SIG-M5 (cell line): ENCODE results near the gene AP2A1.

Experiments used
- DNase-seq: peaks from one replicate; lab custom pipeline; 2025; lab: John Stamatoyannopoulos, UW

Gene AP2A1

DNA sequence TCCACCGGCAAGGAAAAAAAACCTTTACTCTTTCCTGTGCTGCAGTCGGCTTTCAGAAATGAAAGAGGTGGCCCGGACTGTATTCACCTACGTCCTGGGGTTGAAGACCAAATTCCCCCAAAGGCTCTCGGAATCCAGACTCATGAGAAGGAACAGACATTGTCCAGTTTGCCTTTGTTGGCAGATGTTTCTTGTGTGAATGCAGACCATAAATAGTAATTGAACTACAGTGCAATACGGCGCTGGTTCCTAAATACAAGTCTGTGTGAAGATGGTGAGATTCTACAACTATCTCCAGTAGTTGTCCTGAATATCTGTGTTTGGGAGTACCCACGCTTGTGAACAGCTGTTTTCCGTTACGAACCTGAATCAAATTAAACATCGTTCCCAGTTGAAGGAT lies 72.9 kb downstream of the AP2A1 start:
- no peak for DNase-seq

DNA sequence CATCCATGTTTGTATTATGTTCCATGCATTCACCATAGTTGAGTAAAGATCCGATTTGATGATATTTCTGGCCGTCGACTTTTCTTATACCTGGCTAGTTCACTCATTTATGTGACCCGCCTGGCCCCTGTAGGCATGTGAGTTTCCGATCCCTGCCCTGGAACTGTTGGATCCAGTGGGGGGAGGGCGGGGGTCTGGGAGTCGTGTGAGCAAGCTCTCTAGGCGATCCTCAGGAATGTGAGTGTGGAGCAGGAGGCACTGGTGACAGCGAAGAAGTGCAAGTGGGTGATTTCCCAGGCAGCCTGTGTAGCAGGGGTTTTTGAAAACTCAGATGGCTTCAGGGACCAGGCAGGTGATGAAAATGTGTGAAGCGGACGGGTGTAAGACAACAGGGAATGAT lies 73.5 kb downstream of the AP2A1 start:
- no peak for DNase-seq

DNA sequence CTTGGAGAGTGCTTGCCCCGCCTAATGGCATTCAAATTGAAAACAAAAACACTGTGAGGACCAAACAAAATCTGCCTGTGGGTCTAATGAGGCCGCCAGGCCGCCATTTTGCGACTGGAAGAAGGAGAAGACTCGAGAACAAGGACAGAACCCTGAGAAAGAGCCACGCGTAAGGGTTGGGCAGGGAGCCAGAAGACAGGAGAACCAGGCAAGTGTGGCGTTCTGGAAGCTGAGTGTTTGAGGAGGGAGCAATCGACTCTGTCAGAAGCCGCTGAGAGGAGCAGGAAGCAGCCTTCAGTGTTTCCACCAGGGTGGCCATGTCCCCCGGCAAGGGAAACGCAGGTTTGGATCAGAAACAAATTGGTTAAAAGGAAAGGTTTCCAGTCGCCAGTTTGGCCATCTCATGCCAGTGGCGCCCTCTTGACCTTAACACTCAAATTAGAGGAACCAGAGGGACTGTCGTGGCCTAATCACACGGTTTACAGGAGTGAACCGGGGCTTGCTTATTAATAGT lies 74.0 kb downstream of the AP2A1 start:
- DNase-seq, result no peak

DNA sequence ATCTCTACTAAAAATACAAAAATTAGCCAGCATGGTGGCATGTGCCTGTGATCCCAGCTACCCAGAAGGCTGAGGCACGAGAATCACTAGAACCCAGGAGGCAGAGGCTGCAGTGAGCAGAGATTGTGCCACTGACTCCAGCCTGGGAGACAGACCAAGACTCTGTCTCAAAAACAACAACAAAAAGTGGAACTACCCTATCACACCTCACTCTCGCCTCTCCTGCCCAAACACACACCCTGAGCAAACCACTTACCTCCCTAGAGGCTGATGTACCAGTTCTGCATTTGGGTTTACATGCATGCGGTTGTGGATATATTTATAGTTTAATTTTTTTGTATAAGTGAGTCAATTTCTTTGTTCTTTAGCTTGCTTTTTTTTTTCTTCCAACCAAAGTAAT lies 76.5 kb downstream of the AP2A1 start:
- DNase-seq, result no peak

DNA sequence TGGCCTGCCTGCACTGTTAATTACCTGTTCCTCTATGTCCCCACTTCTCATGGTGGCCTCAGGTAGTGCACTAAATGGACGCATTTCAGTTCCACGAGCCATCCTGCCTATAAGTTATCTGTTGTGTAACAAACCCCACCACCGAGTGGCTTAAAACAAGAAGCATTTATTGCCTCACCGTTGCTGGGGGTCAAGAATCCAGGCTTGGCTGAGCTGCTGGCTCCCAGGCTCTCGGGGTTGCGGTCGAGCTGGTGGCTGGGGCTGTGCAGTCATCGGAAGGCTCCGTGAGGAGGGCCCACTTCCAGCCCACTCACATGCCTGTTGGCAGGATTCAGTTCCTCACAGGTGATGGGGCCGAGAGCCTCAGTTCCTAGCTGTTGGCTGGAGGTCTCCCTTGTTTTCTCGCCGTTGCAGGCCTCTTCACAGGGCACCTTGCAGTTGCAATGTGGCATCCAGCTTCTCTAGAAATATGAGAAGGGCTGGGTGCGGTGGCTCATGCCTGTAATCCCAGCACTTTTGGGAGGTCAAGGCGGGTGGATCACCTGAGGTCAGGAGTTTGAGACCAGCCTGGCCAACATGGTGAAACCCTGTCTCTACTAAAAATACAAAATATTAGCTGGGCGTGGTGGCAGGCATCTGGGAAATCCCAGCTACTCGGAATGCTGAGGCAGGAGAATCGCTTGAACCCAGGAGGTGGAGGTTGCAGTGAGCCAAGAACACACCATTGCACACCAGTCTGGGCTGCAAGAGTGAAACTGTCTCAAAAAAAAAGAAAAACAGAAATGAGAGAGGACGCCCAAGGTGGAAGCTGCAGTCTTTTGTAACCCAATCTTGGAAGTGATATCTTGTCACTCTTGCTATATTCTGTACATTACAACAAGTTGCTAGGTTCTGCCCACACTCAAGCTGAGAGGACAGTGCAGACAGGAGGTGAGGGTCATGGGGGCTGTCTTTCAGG lies 77.6 kb downstream of the AP2A1 start:
- peak; percentile 31 for DNase-seq

DNA sequence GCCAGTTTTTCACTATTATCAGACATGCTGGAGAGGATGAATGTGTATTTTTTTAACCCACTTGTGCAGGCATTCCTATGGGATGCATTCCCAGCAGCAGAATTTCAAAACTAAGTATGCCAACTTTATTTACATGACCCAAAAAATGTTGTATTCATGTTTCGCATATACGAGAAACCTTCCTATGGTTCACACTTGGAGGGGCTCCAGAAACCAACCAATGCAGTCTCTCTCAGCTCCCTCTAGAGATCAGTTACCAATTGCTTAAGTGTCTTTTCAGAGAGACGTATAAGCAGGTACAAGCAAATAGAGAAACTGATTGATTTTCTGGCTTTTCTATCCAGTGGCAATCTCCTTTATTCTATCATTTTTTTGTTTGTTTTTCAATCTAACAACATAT lies 78.6 kb downstream of the AP2A1 start:
- no peak for DNase-seq

DNA sequence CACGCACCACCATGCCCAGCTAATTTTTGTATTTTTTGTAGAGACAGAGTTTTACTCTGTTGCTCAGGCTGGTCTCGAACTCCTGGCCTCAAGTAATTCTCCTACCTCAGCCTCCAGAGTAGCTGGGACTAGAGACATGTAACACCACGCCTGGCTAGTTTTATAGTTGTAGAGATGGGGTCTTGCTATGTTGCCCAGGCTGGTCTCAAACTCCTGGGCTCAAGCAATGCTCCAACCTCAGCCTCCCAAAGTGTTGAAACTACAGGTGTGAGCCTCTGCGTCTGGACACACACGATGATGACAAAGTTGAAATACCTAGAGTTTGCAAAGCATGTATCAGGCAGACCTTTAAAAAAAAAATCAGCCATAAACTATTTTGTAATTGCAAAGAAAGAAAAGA lies 79.6 kb downstream of the AP2A1 start:
- no peak for DNase-seq

DNA sequence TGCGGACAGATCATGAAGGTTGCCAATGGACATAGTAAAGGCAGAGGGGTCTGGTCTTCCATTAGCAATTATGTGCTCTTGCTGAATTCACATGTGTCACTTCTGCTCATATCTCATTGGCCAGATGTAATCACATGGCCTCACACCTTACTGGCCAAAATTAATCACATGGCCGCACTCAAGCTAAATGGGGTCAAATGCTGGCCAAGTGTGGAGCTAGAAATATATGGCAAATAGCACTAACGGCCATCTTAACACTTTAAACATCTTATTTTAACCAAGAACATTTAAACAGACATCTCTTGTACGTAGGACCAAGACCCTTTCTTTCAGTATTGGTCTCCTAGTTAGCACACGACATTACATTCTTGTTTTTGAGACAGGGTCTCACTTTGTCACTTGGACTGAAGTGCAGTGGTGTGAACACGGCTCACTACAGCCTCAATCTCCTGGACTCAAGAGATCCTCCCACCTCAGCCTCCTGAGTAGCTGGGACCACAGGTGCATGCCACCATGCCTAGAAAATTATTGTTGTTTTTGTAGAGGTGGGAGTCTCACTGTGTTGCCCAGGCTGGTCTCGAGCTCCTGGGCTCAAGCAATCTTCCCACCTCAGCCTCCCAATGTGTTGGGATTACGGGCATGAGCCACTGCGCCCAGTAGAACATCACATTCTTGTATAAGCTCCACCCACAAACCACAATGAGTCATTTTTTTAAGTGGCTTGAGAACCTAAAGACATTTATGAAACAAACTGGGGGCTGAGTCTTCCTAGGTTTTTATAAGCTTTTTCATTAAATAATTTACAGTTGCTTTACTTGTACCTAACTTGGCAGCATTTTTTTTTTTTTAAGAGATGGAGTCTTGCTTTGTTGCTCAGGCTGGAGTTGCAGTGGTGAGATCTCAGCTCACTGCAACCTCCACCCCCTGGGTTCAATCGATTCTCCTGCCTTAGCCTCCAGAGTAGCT lies 81.2 kb downstream of the AP2A1 start:
- peak; percentile 28 for DNase-seq

DNA sequence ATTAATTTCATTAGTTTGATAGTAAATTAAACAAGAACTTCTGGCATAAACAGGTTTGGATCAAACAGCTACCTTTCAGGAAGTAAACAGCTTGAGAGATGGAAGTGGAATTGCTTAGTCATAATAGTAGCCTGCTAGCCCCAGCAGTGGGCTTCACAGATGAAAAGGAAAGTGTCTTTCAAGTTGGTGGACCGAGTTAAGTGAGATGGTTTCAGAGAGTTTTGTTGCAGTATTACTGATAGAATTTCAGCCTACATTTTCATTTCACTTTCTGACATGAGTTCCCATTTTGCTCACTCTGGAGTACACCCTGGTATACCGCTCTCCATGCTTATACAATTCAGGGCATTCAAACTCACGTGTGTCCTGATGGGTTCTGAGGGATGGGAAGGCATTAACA lies 82.1 kb downstream of the AP2A1 start:
- no peak for DNase-seq

DNA sequence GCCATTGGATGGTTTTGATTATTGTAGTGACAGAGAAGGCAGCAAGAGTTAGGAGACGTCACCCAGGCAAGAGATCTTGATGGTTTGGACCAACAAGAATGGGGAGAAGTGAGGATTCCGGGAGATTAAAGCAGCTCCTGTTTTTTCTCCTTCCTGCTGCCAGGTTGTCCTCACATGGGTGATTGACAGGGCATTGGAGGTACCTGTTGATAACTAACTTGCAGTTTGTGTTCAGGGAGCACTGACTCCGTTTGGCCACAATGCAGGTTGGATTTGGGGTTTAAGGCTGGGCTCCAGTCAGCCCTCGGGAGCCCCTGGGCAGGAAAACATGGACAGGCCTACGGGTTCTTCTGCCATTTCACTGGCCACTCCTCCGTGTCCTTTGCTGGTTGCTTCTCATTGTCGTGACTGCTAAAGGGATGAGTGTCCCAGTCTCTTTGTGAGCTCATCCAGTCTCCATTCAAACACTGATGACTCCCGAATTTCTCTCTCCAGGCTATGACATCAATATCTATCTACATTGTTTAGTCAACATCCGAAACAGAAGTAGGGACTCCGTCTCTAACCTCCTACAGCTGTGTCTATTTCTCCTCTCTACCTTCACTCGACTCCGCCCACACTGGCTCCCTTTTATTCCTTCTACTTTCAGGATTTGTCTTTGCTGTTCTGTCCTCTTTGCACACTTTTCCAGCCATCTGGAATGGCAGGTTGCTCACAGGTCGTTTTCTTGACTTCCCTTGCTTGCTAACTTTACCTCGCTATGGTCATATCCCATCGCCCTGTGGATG lies 82.8 kb downstream of the AP2A1 start:
- no peak for DNase-seq

DNA sequence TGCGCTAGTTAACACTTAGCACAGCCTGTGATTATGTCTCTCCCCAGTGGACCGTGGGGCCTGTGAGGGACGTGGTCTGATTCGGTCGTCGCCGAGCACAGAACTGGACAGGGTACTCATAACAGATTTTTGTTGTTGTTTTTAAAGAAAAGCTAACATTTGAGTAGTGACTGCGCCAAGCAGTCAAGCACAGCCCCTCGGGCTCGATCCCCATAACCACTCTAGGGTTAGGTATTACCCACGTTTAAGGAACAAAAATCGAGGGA lies 83.4 kb downstream of the AP2A1 start:
- DNase-seq, result no peak

DNA sequence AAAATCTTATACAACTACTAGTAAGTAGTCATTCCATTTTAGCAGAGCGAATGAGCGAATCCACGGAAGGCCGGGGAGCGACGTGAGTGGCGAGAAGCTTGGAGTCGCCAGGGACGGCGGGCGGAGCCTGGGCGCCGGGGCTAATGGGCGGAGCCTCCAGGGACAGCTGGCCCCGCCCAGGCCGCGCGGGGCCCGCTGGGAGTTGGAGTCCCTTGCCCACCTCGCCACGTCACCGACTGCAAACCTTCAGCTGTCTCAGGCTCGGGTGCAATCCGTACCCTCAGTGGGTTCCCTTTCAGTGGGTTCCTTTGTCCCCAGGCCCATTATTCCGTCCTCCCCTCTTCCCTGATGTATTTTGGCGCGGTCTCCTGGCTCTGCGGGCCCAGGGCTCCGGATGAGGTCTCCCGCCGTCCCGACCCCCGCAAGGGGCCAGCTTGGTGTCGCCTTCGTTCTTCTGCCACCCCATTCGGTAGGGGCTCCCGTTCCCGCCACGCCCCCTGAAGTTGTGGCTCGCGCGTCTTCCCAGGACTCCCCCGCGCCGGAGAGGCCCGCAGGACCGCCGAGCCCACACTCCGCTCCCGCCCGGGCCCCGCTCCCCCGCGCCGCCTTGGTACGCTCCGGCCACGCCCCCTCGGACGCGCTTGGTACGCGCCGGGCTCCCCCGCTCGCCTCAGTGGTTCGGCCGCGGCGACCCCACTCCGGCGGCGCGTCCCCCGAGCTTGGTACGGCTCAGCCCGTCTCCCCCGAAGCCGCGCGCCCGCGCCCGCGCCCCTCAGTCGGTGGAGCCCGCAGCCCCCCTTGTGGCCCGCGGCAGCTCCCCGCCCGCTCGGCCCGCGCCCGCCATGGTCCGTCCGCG lies 83.9 kb downstream of the AP2A1 start, which contains the start of gene PTOV1:
Gene PTOV1, plus strand, starts transcription at position 673 of the 856 bp plus-strand sequence.
- DNase-seq, result peak; percentile 38

DNA sequence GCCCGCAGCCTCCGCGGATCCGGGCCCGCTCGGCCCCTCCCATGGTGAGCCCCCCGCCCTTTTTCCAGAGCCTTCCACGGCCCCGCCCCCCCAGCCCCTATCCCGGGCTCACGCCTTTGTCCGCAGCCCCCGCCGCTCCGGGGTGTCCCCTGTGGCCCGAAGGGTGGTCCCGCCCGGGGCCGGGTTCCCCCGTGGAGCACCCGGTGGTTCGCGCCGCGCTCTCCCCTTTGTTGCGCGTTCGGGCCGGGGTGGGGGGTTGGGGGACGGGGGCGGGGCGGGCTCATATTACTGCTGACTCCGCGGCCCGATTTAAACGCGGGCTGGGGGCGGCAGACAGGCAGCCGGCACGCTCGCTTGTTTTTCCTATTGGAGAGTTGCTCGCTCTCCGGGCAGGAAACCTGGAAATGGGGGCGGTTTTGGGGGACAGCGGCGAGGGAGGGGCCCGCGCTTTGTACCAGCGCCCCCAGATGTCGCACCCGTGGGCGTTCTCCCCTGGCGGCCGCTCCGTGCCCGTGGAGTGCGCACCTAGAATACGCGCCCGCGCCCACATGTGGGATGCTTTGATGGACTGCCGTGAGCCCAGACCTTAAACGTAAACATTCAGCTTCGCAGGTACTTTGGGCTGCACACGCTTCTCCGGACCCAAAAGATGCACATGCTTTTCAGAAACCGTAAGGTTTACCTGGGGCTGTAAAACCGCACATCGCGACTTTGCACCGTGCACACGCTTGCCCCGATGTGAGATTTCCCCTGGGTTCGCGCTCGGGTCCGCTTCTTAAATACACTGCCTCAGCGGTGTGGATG lies 84.9 kb downstream of the AP2A1 start:
- no peak for DNase-seq

DNA sequence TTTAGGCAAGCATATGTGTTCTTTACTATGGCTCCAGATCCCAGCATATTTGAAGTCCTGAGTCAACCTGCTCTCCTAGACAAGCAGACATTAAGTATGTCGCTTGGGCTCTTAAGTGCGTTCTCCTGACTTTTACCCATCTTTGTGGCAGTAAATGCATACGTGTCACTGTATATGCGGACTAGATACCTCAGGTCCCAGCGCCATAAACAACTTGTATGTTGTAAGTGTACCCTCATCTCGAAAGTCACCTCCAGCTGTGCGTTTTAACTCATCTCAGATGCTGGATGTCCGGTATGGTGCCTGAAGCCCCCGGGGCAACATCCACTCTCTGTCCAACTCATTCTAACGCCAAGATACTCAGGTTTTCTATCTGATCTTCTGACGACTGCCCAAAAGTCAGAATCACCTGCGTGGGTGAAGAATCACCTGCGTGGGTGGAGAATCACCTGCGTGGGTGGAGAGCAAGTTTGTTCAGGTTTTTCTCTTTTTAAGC lies 85.9 kb downstream of the AP2A1 start:
- no peak for DNase-seq

DNA sequence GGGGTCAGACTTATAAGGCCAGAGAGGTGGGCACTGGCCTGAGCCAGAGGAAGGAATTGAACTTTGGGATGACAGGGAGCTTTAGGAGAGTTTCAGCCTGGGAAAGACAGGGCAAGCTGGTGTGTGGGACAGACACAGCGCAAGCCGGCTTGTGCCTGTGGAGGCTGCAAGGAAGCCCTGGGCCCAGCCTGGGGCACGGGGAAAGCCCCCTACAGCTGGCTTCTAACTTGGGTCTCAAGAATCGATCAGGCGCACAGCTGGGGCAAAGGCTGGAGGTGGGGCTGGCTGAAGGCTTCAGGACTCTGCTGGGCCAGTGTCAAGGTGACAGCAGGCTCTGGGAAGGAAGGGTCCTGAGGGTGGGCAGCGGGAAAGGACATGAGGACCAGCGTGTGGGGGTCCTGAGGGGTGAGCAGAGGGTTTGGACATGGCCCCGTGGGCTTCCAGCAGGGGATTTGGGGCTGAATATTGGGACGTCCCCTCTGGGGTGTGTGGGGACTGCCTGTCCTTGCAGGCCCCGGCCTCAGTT lies 87.1 kb downstream of the AP2A1 start:
- no peak for DNase-seq

DNA sequence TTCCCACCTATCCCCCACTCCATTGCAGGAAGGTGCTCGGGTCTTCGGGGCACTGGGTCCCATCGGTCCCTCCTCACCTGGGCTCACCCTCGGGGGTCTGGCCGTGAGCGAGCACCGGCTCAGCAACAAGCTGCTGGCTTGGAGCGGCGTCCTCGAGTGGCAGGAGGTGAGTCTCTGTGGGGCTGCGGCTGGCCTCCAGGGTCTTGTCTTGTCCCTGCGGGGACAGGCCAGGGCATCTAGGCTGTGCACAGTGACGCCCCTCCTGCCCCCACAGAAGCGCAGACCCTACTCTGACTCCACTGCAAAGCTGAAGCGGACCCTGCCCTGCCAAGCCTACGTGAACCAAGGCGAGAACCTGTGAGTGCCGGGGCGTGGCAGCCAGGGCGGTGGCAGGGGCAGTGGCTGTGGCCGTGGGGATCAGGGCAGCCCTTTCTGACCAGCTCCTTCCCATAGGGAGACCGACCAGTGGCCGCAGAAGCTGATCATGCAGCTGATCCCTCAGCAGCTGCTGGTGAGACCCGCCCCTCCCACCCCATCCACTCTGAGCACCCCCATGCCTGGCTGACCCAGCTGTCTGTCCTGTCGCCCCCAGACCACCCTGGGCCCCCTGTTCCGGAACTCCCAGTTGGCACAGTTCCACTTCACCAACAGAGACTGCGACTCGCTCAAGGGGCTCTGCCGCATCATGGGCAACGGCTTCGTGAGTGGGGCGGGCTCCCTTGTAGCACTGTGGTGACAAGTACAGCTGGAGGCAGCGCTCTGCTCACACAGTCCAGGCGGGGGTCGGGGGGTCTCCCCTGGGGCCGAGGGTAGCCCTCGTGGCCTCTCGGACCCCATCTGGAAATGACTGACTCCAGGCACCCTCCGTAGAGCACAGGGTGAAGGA lies 87.8 kb downstream of the AP2A1 start:
- no peak for DNase-seq

DNA sequence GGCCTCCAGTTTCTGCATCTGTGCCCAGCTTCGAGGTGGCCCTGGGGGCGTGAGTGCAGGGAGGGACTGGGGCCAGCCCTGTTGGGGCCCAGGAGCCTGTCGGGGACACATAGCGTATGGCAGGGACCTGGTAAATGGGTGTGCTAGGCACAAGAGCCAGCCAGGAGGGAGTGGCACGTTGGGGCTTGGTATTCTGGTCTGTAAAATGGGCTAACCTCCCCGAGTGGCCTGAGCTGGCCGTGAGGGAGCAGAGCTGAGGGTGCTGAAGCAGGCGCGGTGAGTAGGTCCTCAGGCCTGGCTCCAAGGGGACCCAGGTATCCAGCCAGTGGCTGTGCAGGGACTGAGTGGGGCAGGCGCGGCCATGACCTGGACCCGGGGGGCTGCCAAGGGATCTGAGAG lies 88.5 kb downstream of the AP2A1 start:
- DNase-seq, result no peak

DNA sequence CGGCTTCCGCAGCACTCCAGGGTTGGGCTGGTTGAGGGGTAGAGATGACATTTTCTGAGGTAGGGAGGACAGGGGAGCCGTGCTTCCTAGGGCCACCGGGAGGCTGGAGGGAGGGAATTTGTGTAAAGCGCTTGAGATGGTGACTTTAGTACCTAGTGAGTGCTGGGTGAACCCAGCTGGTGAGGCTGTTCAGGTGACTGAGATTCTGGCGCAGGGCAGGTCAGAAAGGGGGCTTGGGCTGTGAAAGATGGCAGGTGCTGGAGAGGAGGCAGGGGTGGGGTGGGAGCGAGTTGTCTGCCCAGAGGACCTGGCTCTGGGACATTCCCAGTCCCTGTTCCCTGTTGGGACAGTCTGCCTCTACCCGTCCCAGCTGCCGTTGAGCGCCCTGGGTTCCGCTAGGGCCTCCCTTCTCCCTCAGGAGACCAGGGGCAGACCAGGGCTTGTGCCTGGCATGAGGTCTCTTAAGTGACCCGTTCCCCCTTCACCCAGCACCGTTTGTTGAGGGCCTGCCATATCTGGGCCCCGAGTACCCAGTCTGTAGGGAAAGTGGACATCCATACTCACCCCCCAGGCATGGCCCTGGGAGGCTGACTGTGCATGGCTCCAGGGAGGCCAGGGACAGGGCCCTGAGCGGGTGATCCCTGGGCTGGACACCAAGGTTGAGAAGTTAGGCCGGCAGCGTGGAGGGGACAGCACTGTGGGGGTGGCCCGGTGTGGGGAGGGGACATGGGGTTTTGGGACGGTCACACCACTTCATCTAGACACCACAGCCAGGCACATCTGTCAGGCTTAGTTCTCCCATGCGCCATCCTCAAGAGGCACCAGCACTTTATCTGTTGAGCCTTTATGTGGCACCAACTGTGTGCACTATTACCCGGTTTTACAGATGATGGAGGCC lies 89.1 kb downstream of the AP2A1 start:
- DNase-seq, result no peak
